DOHH2 (cell line): ENCODE measurements around the gene EPHA4.

ENCODE experiments used
- H3F3A ChIP-seq: fragments of 200-600 bp; sonication (generic), shearing (Covaris generic); 2 replicates; pipeline ENCODE4 v1.6.0; 2016; ENCODE audit warnings: antibody characterized with exemption, mild to moderate bottlenecking; ENCODE audit not compliant: control insufficient read depth, insufficient read depth
- H3K27ac ChIP-seq: fragments of 200-600 bp; sonication (generic); 2 replicates; pipeline ENCODE4 v1.5.1; 2014; ENCODE audit warnings: low read depth, mild to moderate bottlenecking, low read length, moderate library complexity
- H3K27me3 ChIP-seq: fragments of 200-600 bp; sonication (generic); 2 replicates; pipeline ENCODE4 v1.6.1; 2014; ENCODE audit warnings: mild to moderate bottlenecking, low read length, mixed read lengths; ENCODE audit not compliant: control insufficient read depth
- H3K36me3 ChIP-seq: fragments of 200-600 bp; sonication (generic); 2 replicates; pipeline ENCODE4 v1.6.1; 2014; ENCODE audit warnings: mild to moderate bottlenecking, low read length, moderate library complexity, mixed read lengths; ENCODE audit not compliant: control insufficient read depth
- H3K4me1 ChIP-seq: fragments of 200-600 bp; sonication (generic); 2 replicates; pipeline ENCODE4 v1.6.1; 2014; ENCODE audit warnings: mild to moderate bottlenecking, low read length, mixed read lengths; ENCODE audit not compliant: control insufficient read depth
- H3K4me2 ChIP-seq: fragments of 200-600 bp; sonication (generic); 2 replicates; pipeline ENCODE4 v1.6.0; 2014; ENCODE audit warnings: mild to moderate bottlenecking, low read length, moderate library complexity
- H3K4me3 ChIP-seq: fragments of 200-600 bp; sonication (generic); 2 replicates; pipeline ENCODE4 v1.5.1; 2014; ENCODE audit warnings: mild to moderate bottlenecking, low read length, mixed read lengths
- H3K79me2 ChIP-seq: fragments of 200-600 bp; sonication (generic); 2 replicates; pipeline ENCODE4 v1.6.1; 2014; ENCODE audit warnings: mild to moderate bottlenecking, low read length, mixed read lengths; ENCODE audit not compliant: control insufficient read depth
- H3K9me2 ChIP-seq: fragments of 200-600 bp; sonication (generic); replicated peaks from 2 replicates; pipeline ENCODE4 v1.6.1; 2014; ENCODE audit warnings: mild to moderate bottlenecking, low read length, mixed read lengths; ENCODE audit not compliant: control insufficient read depth
- H3K9me3 ChIP-seq: fragments of 200-600 bp; sonication (generic); 2 replicates; pipeline ENCODE4 v1.6.1; 2014; ENCODE audit warnings: antibody characterized with exemption, low read length, mixed read lengths; ENCODE audit not compliant: control insufficient read depth, insufficient read depth
- H4K20me1 ChIP-seq: fragments of 200-600 bp; sonication (generic); 2 replicates; pipeline ENCODE4 v1.6.0; 2014; ENCODE audit warnings: low read depth, mild to moderate bottlenecking, antibody characterized with exemption, low read length, moderate library complexity; ENCODE audit not compliant: control insufficient read depth, insufficient read depth
- EZH2phosphoT487 ChIP-seq: fragments of 200-600 bp; sonication (generic); IDR thresholded peaks from 2 replicates; pipeline ENCODE4 v1.6.1; 2017; ENCODE audit warnings: borderline replicate concordance, mild to moderate bottlenecking, antibody characterized with exemption, low read length, moderate library complexity, mixed read lengths
- TF ChIP-seq, protein P1 (sequence below): fragments of 200-600 bp; sonication (generic); IDR thresholded peaks from one replicate; pipeline ENCODE4 v1.5.1; 2014; ENCODE audit warnings: antibody characterized with exemption, mild to moderate bottlenecking, low read depth, low read length; ENCODE audit not compliant: poor library complexity, severe bottlenecking

EPHA4 gene

DNA sequence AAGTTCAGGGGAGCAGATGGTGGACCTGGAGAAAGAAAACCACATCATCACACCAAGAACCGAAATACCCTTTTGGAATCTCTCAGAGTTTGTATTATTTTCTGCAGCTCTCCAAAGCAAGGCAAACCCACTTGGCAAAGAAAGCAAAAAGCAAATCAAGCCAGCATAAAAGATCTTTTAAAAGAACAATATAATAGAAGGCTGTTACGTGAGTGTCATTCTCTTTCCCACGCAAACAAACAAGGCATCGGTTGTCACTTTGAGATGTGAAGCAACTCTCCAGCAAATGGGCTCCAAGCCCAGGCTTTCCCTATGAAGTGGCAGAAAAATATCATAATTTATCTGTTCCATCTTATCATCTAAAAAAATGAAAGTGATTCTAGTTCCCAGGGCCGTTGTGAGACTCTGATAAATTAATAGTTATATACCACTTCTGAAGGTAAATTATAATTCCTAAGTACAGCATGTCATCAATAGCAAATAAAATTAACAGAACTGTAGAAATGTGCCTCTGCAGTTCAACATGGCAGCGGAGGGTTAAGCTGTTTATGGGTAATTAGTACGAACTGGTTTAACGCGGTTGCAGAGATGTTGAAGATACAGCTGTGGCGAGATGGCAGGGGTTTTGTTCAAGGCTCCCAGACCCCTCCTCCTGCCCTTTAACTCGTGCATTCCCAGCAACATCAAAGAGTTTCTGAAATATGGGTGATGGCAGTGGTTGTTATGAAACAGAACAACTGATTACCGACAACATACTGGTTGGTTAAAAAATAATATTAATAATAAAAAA, 89.2 kb downstream of the EPHA4 start:
- Histone ChIP-seq H3K9me3 (no peaks in the 10 kb centered on the region), H3K79me2 (no peaks in the 10 kb centered on the region), H3K27me3 (no peaks in the 10 kb centered on the region), H3K36me3 (no peaks in the 10 kb centered on the region), H4K20me1 (no peaks in the 10 kb centered on the region), H3K4me2 (no peak overlapping the region), H3F3A (no peaks in the 10 kb centered on the region), H3K4me3 (no peak overlapping the region), H3K9me2 (no peaks in the 10 kb centered on the region), H3K4me1 (no peaks in the 10 kb centered on the region), H3K27ac (no peak overlapping the region)
- TF ChIP-seq, protein P1, sequence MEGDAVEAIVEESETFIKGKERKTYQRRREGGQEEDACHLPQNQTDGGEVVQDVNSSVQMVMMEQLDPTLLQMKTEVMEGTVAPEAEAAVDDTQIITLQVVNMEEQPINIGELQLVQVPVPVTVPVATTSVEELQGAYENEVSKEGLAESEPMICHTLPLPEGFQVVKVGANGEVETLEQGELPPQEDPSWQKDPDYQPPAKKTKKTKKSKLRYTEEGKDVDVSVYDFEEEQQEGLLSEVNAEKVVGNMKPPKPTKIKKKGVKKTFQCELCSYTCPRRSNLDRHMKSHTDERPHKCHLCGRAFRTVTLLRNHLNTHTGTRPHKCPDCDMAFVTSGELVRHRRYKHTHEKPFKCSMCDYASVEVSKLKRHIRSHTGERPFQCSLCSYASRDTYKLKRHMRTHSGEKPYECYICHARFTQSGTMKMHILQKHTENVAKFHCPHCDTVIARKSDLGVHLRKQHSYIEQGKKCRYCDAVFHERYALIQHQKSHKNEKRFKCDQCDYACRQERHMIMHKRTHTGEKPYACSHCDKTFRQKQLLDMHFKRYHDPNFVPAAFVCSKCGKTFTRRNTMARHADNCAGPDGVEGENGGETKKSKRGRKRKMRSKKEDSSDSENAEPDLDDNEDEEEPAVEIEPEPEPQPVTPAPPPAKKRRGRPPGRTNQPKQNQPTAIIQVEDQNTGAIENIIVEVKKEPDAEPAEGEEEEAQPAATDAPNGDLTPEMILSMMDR, result no peak
- TF ChIP-seq EZH2phosphoT487, result no peak

DNA sequence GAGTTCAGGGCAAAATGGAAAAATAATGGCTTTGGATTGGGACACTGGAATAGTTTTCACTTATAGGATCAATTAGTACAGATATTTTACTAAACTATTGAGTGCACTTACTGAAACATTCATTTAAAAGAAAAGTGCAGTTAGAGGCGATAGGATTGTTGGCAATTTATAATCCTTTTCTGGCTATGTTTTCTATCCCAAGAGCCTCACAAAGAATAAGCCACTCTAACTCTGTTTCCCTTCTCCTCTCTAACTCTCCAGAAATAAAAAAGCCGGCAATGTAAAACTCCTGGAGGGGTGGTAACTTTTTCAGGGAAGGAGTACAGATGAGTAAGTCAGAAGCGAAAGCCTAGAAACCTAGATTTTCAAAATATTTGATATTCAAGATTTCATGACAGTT, 91.3 kb downstream of the EPHA4 start:
- Histone ChIP-seq H3K36me3 (no peaks in the 10 kb centered on the region), H3K9me3 (no peaks in the 10 kb centered on the region), H3K9me2 (no peaks in the 10 kb centered on the region), H3K27me3 (no peaks in the 10 kb centered on the region), H4K20me1 (no peaks in the 10 kb centered on the region), H3K27ac (no peak overlapping the region), H3K79me2 (no peaks in the 10 kb centered on the region), H3K4me1 (no peaks in the 10 kb centered on the region), H3K4me2 (no peak overlapping the region), H3K4me3 (no peak overlapping the region), H3F3A (no peaks in the 10 kb centered on the region)
- no peak for TF ChIP-seq EZH2phosphoT487
- TF ChIP-seq, protein P1, result no peak

DNA sequence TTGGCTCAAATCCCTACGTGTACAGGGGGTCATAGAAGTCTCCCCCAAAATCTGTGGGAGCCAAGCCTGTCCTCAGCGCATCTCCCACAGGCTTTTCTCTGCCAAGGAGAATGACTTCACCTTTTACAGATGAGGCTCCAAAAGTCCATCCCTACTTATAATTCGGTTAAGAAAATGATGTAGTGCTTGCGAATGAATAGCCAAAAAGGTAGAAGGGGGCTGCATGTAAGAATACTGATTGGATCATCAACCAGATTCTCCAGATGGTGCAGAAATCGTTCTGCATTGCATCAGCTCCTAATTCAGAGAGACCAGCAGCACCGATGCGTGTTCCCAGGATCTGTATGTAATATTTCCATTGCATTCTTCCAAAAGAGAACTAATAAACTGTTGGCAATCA, 91.9 kb downstream of the EPHA4 start:
- Histone ChIP-seq H3K9me2 (no peaks in the 10 kb centered on the region), H3K4me2 (no peak overlapping the region), H3K79me2 (no peaks in the 10 kb centered on the region), H3K36me3 (no peaks in the 10 kb centered on the region), H3K27me3 (no peaks in the 10 kb centered on the region), H3F3A (no peaks in the 10 kb centered on the region), H3K27ac (no peak overlapping the region), H3K9me3 (no peaks in the 10 kb centered on the region), H3K4me1 (no peaks in the 10 kb centered on the region), H4K20me1 (no peaks in the 10 kb centered on the region), H3K4me3 (no peak overlapping the region)
- no peak for TF ChIP-seq EZH2phosphoT487
- TF ChIP-seq, protein P1, result no peak
